HepG2 (cell line): ENCODE measurements around the gene RABGAP1. TPM values are rescaled to one million over a fixed set of nuclear protein-coding genes. Genes with fewer than 3 reads are reported as not detected.

Experiments
- ATAD3A ChIP-seq: sonication (generic); formaldehyde crosslinking; IDR thresholded peaks from 2 replicates; pipeline ENCODE4 v1.4.0; 2020; ENCODE audit warnings: missing genetic modification reagents
- ATF7 ChIP-seq, 2 experiments: fragments of 450-650 bp in 1 of 2; sonication (generic) in 1 of 2; formaldehyde crosslinking in 1 of 2; IDR thresholded peaks; 2 replicates each; pipeline versions ENCODE4 v1.4.0 to v1.6.1; 2016 to 2020; ENCODE audit warnings: antibody characterized with exemption in 1 of 2, mild to moderate bottlenecking in 1 of 2, missing genetic modification reagents in 1 of 2
- EZH2 ChIP-seq: conservative IDR thresholded peaks from 2 replicates; pipeline ENCODE4 v1.6.1; 2012; ENCODE audit warnings: mild to moderate bottlenecking, low read depth, low read length, moderate library complexity
- PATZ1 ChIP-seq: sonication (generic); formaldehyde crosslinking; IDR thresholded peaks from 2 replicates; pipeline ENCODE4 v1.4.0; 2020; ENCODE audit warnings: missing genetic modification reagents
- PAXIP1 ChIP-seq: sonication (generic); formaldehyde crosslinking; conservative IDR thresholded peaks from 2 replicates; pipeline ENCODE4 v1.4.0; 2020; ENCODE audit warnings: mild to moderate bottlenecking, missing genetic modification reagents, moderate library complexity
- RBFOX2 ChIP-seq: fragments of 200-400 bp; formaldehyde crosslinking; IDR thresholded peaks from 2 replicates; pipeline ENCODE4 v1.6.1; 2017; ENCODE audit warnings: low read depth, mild to moderate bottlenecking, low read length
- SKIL ChIP-seq: sonication (generic); formaldehyde crosslinking; IDR thresholded peaks from 2 replicates; pipeline ENCODE4 v1.8.0; 2022; ENCODE audit warnings: missing genetic modification reagents, mild to moderate bottlenecking, moderate library complexity, borderline replicate concordance
- ZHX2 ChIP-seq, 2 experiments: sonication (generic) in 1 of 2; formaldehyde crosslinking in 1 of 2; IDR thresholded peaks; 2 replicates each; pipeline versions ENCODE4 v1.6.1 to v1.9.0; 2014 to 2022; ENCODE audit warnings: antibody characterized with exemption in 1 of 2, borderline replicate concordance in 1 of 2, inconsistent platforms in 1 of 2, low read depth in 1 of 2, missing genetic modification reagents in 1 of 2
- ZNF333 ChIP-seq: sonication (generic); formaldehyde crosslinking; IDR thresholded peaks from 2 replicates; pipeline ENCODE4 v1.4.0; 2020; ENCODE audit warnings: mild to moderate bottlenecking, missing genetic modification reagents, borderline replicate concordance
- ZNF574 ChIP-seq: sonication (generic); formaldehyde crosslinking; IDR thresholded peaks from 2 replicates; pipeline ENCODE4 v1.4.0; 2020; ENCODE audit warnings: missing genetic modification reagents
- polyA plus RNA-seq, 8 experiments: library from polyadenylated mRNA; depleted of rRNA in 3 of 8; stranded (reverse) in 7 of 8; unstranded in 1 of 8; fragments of >200 nt; fragmentation: Illumina TruSeq in 4 of 8; extraction: Trizol in 4 of 8; gene quantifications; 2 replicates each; pipeline versions ENCODE4 v1.2.1 to v1.2.3, GENCODE V29; 2011 to 2016; ENCODE audit warnings: low read depth in 4 of 8, missing spikeins in 1 of 8, mixed read lengths in 1 of 8; ENCODE audit not compliant: insufficient read depth in 1 of 8
- total RNA-seq, 5 experiments: library from RNA; depleted of rRNA; stranded (reverse); fragments of >200 nt; fragmentation: Illumina TruSeq; extraction: Trizol; gene quantifications; 2 replicates each; pipeline ENCODE4 v1.2.3, GENCODE V29; 2016; ENCODE audit warnings: low read depth in 1 of 5

The RABGAP1 gene
- total and polyA plus RNA-seq, 2 of the 13 experiments (the other 11 are each of a cell fraction or from before 2014, with no cell fraction given), result 19.1 to 19.3 TPM

GRCh38 chr9:123011878-123012528, 71.2 kb downstream of the RABGAP1 start (continued):
- TF ChIP-seq PAXIP1 (CRISPR knock-in tag) (peak; percentile 81), PATZ1 (CRISPR knock-in tag) (no peak), ATF7 (IDR thresholded peaks at IDR 0.05) (no peak), ATF7 (CRISPR knock-in tag; IDR thresholded peaks at IDR 0.05) (no peak), SKIL (CRISPR knock-in tag) (peak; percentile 52; the same call in 1 of the 2 replicates), ZNF574 (CRISPR knock-in tag) (no peak), ZHX2 (IDR thresholded peaks at IDR 0.05; ENCODE audit: low read depth) (no peak), ZHX2 (CRISPR knock-in tag; IDR thresholded peaks at IDR 0.05; ENCODE audit: borderline replicate concordance) (no peak), ZNF333 (CRISPR knock-in tag) (no peak), EZH2 (no peak), ATAD3A (no peak), RBFOX2 (no peak)
